ENCODE measurements around the gene NLGN2. TPM values are rescaled to one million over a fixed set of nuclear protein-coding genes. Genes with fewer than 3 reads are reported as not detected.

Gene NLGN2
- total RNA-seq, 6 experiments from 2014 or later: 1.3 to 5.3 (median 3.0) TPM

DNA sequence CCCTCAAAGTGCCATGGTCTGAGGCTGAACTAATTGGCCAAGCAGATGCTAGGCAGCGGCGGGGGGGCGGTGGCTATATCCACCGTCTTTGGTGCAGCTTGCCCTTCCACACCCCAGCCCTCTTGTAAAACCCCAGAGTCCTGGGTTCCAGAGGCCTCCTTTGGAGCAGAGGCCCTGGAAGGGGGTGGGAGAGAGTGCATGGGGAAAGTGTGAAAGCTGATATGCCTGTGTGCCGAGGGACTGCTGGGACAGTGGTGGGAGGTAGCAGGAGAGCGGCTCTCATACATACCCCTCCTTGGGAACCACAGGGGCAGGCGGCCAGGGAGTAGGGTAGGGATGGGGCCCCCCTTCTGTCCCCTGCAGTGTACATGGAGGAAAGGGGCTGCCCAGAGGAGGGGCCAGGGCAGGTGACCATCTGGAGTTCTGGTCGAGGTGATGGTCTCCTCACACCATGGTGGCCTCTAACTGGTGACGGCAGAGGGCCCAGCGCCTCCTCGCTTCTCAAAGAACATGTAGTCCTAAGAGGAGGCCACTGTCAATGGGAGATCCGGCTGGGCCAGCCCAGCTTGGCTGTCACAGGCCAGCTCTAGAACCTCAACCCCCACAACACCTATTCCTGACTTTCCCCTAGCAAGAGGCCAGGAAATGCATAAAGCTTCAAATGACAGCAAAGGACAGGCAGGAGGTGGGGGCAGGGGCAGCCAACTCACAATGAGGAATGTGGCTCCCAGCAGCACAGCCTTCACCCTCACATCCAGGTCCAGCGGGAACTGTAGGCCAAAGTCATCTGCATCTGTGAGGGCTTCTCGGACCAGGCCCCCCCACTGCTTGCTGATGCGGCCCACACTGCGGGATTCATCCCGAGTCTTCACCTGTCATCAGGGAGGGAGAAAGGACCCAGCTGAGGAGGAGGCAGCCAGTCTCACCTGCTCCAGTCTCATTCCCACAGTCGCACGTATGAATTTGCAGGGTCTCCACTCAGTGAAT lies 17.4 kb upstream of the NLGN2 start:
- intact Hi-C loops (cut with DNase I): no loop called here
- WGBS (ENCODE audit: insufficient coverage, low coverage, low lambda C conversion rate, missing lambda C conversion rate): 75% methylated on average over 3 of the region's 19 CpGs
- Histone ChIP-seq H3K36me3 (peaks cover 0 to 14% (median 0%) of the 10 kb centered on the region in 4 donors), H3K4me1 (peaks cover 0 to 4% (median 0%) of the 10 kb centered on the region in 4 donors), H3K27me3 (no peaks in the 10 kb centered on the region), H3K27ac (no peak overlapping the region), H3K4me3 (no peak overlapping the region), H3K9me3 (no peaks in the 10 kb centered on the region)
- TF ChIP-seq, protein P1, sequence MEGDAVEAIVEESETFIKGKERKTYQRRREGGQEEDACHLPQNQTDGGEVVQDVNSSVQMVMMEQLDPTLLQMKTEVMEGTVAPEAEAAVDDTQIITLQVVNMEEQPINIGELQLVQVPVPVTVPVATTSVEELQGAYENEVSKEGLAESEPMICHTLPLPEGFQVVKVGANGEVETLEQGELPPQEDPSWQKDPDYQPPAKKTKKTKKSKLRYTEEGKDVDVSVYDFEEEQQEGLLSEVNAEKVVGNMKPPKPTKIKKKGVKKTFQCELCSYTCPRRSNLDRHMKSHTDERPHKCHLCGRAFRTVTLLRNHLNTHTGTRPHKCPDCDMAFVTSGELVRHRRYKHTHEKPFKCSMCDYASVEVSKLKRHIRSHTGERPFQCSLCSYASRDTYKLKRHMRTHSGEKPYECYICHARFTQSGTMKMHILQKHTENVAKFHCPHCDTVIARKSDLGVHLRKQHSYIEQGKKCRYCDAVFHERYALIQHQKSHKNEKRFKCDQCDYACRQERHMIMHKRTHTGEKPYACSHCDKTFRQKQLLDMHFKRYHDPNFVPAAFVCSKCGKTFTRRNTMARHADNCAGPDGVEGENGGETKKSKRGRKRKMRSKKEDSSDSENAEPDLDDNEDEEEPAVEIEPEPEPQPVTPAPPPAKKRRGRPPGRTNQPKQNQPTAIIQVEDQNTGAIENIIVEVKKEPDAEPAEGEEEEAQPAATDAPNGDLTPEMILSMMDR (IDR thresholded peaks at IDR 0.05): no peak
- TF ChIP-seq POLR2A (IDR thresholded peaks at IDR 0.05): no peak
- DNase-seq (peak in 1 of 3 donors; percentile 43), ATAC-seq (no peak)

DNA sequence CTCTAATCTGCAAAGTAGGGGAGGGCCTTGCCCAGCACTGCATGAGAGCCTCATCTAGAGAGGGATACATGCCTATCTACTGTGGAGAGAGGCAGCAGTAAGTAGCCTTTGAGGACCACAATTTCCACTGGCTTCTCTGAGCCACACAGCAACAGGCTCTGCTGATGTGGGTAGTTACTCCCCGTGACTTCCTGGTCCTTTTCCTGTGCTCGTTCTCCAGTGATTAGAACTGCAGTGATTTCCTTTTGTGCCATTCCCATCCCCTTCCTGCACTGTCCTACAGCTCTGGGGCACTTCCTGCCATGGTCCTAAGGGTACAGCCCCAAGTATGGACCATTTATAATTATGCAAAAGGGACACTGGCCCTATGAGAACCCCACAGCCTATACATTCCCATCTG lies 16.3 kb upstream of the NLGN2 start:
- intact Hi-C loops (cut with DNase I): no loop called here

DNA sequence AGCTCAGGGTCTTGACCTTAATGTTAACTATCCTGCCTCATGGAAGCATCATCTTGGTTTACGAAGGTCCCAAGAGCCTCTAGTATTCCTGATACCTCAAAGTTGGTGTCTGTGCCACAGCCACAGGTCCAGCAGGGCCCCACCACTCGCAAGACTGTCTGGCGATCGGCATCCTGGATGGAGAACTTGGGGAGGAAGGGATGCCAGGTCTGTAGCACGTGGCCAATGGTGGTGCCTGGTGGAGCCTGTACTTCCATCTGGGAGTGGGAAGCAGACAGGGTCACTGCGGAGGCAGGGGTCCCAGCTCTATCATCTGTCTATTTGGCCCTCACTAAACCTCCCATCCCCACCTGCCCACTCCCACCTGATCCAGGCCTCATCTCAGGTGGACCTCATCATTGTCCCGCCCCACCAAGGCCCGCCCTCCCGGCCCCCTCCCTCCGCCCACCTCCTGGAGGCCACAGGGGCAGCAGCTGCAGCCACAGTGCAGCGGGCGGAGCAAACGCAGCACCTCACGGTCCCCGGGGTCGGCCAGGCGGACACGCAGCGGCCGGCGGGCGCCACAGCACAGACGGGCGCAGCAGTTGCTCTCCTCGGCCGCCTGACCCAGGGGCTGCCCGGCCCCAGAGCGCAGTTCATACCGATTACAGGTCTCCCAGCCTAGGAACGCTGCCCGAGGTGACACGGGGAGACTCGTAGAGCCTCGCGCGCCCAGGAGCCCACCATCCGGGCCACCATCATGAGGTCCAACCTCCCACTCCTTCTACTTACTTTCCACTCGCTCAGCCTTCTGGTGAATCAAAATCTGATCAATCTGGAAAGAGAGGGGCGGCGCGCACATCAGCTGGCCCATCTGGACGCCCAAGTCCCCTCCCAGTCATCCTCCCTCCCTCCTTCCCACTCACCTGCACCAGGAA lies 14.7 kb upstream of the NLGN2 start:
- H3K27ac ChIP-seq: no peak overlapping the region

More for the DNA sequence above, 16.3 kb upstream of the NLGN2 start:
- Histone ChIP-seq H3K4me3 (no peak overlapping the region), H3K27ac (no peak overlapping the region), H3K27me3 (no peaks in the 10 kb centered on the region), H3K4me1 (peaks cover 0 to 6% (median 0%) of the 10 kb centered on the region in 4 donors), H3K9me3 (no peaks in the 10 kb centered on the region), H3K36me3 (peaks cover 0 to 14% (median 0%) of the 10 kb centered on the region in 4 donors)
- 50% methylated on average over 1 of the region's 2 CpGs for WGBS (ENCODE audit: insufficient coverage, low coverage, low lambda C conversion rate, missing lambda C conversion rate)
- TF ChIP-seq, protein P1 (IDR thresholded peaks at IDR 0.05): no peak
- no peak for TF ChIP-seq POLR2A (IDR thresholded peaks at IDR 0.05)
- DNase-seq (no peak), ATAC-seq (no peak)

More for the DNA sequence above, 14.7 kb upstream of the NLGN2 start:
- 77% methylated on average over 6 of the region's 42 CpGs for WGBS (ENCODE audit: insufficient coverage, low coverage, low lambda C conversion rate, missing lambda C conversion rate)
- H3K36me3 ChIP-seq: peaks cover 0 to 14% (median 0%) of the 10 kb centered on the region in 4 donors
- intact Hi-C loops (cut with DNase I): no loop called here
- ATAC-seq: no peak
- H3K9me3 ChIP-seq: no peaks in the 10 kb centered on the region
- H3K4me1 ChIP-seq: peaks cover 0 to 6% (median 0%) of the 10 kb centered on the region in 4 donors
- H3K4me3 ChIP-seq: peak overlapping the region in 2 of 3 donors; percentile 63 to 84
- DNase-seq: peak in 1 of 3 donors; percentile 53
- no peaks in the 10 kb centered on the region for H3K27me3 ChIP-seq
- TF ChIP-seq, protein P1 (IDR thresholded peaks at IDR 0.05): no peak
- TF ChIP-seq POLR2A (IDR thresholded peaks at IDR 0.05): no peak
